ENCODE data around the gene SCFD1.
"Not testable (repeated sequence)": the region's sequence is repeated elsewhere in the genome, so short reads cannot be mapped to it uniquely, and the experiment has no call there.

Gene SCFD1, protein sequence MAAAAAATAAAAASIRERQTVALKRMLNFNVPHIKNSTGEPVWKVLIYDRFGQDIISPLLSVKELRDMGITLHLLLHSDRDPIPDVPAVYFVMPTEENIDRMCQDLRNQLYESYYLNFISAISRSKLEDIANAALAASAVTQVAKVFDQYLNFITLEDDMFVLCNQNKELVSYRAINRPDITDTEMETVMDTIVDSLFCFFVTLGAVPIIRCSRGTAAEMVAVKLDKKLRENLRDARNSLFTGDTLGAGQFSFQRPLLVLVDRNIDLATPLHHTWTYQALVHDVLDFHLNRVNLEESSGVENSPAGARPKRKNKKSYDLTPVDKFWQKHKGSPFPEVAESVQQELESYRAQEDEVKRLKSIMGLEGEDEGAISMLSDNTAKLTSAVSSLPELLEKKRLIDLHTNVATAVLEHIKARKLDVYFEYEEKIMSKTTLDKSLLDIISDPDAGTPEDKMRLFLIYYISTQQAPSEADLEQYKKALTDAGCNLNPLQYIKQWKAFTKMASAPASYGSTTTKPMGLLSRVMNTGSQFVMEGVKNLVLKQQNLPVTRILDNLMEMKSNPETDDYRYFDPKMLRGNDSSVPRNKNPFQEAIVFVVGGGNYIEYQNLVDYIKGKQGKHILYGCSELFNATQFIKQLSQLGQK

DNA sequence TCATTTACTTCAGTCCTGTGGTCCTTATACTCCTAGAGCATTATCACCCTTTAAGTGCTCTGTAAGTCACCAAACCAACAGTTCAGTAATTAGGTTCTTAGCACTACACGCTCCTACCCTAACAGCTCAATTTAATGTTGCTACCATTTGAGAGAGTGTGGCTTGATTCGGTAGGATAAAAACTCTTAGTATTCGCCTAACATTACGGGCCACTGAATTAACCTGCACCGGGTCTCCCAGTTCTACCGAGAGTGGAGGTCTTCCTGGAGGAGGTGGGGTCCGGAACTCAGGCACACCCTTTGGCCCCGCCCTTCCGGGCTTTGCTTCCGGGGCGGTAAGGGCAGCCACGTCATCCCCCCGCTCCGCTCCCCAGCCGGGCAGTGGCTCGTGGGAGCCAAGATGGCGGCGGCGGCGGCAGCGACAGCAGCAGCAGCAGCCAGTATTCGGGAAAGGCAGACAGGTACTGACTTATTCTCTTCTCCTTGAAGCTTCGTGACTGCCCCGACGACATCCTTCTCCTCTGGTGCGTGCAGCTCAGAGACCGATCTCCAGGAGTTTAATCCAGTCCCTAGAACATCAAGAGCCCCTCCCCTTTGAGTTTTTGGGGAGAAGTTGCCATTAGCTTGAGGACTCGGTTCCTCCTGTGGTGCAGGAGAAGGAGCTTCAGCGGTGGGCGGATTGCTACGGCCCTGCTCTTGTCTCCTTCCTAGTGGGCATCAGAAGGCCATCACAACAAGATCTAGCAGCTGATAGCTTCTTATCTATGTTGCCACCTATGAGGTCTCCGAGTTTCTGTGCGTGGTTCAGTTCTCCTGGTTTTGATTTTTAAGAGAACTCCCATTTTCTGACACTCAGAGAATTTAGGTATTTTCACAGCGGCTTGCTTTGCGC lies at the start of gene SCFD1:
TSS of gene SCFD1 (plus strand) at position 380 of the 891 bp plus-strand sequence. CDS start at position 400, 20 bp downstream.
- peak; percentile 86 for DNase-seq

DNA sequence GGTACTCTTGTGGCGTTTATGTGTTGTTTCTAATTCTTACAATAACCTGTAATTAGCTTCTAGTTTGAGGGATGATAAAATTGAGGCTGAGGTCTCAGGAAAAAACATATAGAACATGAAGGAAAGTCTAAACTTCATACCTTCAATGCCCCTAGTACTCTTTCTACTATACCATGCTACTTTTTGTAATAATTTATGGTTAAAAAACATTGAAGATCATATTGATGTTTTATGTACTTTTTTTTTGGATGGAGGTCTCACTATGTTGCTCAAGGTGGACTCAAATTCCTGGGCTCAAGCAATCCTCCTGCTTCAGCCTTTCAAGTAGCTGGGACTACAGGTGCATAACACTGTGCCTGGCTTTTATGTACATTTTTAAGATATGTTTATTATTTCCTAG lies 49.3 kb upstream of the SCFD1 start:
- no peak for DNase-seq

DNA sequence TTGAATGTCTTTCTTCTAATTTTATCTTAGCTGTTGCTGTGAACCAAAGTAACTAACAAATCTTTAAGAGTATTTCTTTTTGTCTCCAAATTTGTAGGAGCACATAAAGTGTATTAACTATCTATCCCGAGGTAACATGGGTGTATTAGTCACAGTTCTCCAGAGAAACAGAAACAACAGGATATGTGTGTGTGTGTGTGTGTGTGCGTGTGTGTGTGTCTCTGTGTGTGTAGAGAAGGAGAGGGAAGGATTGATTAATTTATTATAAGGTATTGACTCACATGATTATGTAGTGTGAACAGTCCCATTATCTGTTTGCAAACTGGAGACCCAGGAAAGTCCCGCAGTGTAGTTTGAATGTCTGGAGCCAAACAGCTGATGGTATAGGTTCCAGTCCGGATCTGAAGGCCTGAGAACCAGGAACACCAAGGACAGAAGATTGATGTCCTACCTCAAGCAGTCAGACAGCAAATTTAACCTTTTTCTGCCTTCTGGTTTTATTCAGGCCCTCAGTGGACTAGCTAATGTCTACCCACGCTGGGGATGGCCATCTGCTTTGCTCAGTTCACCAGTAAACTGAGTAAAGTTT lies 48.8 kb upstream of the SCFD1 start:
- no peak for DNase-seq

DNA sequence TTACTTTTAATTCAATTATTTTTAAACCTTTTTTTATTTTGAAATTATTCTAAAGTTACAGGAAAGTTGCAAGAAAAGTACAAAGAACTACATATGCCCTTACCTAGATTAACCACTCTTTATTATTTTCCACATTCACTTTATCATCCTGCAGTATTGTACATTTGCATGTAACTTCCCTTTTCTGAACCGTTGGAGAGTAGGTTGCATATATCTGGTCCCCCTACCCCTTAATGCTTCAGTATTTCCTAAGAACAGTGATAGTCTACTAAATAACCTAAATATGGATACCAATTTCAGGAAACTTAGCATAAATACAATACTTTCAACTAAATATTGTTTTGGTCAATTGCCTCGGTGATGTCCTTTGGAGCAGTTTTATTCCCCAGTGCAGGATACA lies 48.2 kb upstream of the SCFD1 start:
- DNase-seq, result no peak

DNA sequence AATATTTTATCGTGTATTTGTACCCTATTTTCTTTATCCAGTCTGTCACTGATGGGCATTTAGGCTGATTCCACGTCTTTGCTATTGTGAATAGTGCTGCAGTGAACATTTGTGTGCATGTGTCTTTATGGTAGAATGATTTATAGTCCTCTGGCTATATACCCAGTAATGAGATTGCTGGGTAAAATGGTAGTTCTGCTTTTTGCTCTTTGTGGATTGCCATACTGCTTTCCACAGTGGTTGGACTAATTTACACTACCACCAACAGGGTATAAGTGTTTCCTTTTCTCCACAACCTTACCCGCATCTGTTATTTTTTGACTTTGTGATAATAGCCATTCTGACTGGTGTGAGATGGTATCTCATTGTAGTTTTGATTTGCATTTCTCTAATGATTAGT lies 47.3 kb upstream of the SCFD1 start:
- DNase-seq, result not testable (repeated sequence)

DNA sequence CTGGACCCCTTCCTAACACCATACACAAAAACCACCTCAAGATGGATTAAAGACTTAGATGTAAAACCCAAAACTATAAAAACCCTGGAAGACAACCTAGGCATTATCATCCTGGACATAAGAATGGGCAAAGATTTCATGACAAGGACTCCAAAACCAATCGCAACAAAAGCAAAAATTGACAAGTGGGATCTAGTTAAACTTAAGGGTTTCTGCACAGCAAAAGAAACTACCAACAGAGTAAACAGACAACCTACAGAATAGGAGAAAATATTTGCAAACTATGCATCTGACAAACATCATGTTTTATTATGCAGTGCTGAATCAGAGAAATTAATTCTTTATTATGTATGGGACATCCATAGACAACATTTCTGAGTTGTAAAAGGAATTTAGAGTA lies 45.8 kb upstream of the SCFD1 start:
- DNase-seq, result not testable (repeated sequence)

DNA sequence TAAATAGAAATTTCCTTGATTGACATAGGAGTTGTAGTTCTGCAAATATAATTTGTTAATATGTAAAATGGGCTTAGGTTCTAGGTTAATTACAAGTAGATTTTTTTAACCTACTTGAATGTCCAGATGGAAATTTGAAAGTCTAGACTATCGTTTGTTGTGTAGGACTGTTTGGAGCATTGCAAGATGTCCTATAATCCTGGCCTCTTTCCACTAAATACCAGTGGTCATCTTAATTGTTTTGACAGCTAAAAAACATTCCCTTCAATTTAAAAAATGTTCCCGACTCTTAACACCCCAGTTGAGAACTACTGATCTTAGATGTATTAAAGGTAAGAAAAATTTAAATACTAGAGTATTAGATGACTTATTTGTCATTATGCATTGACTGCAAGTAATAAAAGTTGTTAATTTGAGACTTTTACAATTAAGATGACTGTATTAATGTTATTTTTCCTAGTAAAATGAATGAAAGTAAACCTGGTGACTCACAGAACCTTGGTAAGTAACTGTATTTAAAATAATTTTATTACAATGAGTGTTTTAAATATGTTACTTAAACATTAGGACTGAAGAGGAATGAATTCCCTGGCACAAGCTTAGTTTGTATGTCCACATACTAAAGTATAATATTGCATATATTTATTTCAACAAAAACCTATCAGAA lies 41.4 kb upstream of the SCFD1 start:
- no peak for DNase-seq

DNA sequence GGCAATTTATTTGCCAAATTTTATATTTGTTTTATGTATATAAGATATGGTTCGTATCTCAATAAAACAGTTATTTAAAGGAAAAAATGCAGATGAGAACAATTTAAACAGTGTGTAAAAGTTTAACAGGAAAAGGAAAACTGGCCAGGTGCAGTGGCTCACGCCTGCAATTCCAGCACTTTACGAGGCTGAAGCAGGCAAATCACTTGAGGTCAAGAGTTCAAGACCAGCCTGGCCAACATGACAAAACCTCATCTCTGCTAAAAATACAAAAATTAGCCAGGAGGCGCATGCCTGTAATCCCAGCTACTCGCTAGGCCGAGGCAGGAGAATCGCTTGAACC lies 40.9 kb upstream of the SCFD1 start:
- DNase-seq, result no peak

DNA sequence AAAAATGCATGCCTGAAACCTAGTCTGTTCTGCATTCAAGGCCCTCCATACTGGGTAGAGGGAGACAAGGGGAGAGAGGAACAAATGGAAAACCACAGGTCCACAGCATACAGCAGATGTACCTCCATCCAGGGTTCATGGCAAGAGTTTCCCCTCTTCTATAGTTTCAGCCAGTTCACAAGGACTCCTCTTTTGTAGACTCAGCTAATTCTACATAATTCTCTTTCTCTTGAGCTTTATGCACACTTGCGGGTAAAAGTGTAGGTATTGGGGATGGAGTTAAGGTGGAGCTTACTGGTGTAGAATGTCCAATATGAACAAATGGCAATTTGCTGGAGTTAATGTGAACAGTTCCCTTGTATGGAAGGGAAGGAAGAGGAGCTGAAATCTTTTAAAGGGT lies 39.7 kb upstream of the SCFD1 start:
- DNase-seq, result no peak

DNA sequence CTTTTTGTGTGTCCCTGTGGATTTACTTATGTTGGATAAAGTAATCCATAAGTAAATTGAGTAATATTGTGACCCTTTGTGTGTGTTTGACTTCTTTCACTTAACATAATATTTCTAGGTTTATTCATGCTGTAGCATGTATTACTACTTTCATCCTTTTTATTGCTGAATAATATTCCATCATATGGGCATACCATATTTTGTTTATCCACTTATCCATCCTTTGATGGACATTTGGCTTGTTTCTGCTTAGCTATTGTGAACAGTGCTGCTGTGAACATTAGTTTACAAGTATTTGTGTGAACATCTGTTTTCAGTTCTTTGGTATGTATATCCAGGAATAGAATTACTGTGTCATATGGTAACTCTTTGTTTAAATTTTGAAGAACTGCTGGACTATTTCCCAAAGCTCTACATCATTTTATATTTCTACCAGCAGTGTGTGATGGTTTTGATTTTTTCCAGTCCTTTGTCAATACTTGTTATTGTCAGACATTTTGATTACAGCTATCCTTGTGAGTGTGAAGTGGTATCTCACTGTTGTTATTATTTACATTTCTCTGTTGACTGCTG lies 38.0 kb upstream of the SCFD1 start:
- DNase-seq, result no peak

DNA sequence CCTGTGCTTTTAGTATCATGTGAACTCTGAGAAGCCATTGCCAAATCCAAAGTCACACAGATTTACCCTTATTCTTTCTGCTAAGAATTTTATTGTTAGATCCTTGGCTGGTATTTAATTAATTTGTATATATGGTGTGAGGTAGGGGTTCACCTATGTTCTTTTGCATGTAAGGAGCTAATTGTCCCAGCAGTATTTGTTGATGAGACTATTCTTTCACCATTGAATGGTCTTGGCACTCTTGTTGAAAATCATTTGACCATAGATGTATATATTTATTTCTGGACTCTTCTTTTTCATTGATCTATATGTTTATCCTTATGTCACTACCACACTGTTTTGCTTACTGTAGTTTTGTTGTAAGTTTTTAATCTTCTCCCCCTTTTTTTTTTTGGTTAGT lies 36.9 kb upstream of the SCFD1 start:
- no peak for DNase-seq

DNA sequence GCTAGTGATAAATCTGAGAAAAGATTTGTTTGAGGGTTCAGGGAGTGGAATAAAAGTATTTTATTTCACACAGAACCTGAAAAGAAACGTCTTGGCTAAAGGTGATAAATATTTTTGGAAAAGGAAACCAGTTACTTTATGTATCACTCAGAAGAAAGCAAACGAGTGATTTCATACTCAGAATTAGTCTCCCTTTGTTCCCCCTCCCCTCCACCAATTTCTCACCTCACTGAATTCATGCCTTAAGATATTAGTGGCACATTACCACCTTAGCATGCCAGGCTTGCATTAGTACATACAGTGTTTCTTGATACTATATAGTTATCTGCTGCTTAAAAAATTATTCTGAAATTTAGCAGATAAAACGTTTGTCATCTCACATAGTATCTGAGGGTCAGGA lies 35.0 kb upstream of the SCFD1 start:
- no peak for DNase-seq

DNA sequence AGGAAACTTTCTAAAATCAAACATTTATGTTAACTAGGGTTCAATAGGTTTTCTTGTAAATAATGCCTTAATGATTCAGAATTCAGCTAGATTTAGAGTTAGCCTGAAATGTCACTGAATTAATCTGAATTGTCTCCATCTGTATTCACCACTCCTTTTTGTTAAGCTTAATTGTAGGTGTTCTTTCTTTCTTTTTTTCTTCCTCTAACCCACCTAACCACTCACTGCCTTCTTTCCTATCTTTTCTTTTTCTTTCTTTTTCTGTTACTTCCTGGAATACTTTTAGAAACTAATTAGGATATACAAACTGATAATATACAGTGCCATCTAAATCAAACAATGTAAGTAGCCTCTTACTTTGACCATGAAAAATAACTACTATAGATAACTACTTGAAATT lies 33.2 kb upstream of the SCFD1 start:
- no peak for DNase-seq

DNA sequence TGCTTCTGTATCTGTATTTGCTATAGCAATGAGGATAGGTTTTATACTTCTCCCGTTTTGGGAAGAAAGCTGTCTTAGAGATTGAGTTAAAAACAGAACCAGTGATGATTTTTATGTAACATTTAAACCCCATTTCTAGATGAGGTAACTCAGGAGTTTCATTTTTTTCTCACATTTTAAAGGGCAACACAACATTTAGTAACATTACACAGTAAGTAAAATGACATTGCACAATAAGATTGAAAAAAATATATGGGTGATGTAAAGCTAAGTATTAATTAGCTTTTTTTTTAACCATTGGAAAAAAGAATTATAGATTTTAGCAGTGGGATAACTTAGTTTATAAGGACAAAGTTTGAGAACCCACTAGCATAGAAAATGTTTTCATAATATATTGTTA lies 25.2 kb upstream of the SCFD1 start:
- DNase-seq, result no peak

DNA sequence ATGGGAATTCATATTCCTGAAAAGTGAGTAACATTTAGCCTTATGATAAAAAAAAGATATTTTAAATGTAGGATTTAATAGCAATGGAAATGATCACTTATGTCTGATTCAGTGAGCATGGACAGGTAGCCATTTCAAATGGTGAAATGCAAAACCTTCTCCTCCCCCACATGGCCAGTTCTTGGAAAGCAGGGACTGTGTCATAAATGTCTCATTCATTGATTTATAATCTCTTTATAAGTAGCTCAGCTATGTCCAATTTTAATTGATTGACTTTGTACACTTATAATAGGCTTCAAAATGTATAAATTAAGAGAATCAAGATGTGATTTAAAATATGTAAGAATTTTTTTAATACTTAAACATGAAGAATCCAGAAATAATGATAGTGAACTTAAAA lies 24.6 kb upstream of the SCFD1 start:
- no peak for DNase-seq

DNA sequence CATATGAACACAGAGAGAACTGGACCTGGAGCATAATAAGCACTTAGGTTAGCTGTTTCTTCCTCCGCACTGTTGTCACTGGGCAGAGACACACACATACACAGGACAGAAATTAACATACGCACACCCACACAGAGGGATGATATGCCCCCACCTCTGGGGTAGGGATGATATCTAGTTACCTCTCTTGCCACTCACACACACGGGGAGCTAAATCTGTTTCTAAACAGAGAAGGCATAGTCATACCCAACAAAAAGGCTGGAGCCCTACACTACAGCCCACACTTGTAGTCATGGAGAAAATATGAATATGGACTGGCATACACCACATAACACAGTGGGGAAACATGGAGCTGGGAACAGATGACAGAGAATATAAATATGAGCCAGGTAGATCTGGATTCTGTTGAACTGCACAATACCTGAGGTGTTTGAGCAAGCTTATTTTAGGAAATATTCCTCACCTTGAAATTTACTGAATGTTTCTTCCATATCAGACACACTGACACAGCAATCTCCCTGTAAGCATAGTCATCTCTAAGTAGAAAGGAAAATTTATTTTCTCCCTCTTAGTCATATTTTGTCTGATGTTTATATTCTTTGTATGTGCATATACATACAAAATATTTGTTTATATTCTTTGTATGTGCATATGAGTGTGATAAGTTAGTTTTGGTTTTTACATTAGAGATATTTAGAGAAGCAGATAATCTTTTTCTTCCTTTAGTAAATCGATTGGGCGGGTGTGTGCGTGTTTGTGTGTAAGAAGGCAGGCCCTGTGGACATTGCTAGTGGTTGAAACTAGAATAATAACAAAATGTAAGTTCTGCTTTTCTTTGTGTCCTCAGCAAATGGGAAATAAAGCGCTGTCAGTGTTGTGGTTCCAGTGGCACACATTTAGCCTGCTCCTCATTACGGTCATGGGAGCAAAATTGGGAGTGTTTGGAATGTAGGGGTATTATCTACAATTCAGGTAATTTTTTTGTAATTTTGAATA lies 20.9 kb upstream of the SCFD1 start:
- DNase-seq, result no peak

DNA sequence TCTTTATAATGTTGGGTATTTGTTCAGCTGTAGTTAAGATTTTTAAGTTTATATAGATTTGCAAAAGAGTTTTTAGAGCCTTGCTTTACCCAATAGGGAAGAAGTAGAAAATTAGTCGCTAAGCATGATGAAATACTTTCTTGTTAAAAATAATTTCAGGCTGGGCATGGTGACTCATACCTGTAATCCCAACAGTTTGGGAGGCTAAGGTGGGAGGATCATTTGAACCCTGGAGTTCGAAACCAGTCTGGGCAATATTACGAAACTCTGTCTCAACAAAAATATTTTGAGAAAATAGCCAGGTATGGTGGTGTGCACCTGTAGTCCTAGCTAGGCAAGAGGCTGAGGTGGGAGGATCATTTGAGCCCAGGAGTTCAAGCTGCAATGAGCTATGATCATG lies 18.7 kb upstream of the SCFD1 start:
- no peak for DNase-seq

DNA sequence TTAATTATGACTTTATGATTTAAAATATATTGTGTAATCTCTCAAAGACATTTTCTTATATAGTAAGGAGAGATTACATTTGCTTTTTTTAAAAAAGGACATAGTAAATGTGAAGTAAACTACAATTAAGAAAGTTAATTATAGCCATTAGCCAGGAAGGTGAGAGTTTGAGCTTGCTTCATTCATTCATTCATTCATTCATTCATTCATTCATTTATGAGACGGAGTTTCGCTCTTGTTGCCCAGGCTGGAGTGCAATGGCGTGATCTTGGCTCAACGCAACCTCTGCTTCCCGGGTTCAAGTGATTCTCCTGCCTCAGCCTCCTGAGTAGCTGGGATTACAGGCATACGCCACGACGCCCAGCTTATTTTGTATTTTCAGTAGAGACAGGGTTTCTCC lies 17.4 kb upstream of the SCFD1 start:
- not testable (repeated sequence) for DNase-seq

DNA sequence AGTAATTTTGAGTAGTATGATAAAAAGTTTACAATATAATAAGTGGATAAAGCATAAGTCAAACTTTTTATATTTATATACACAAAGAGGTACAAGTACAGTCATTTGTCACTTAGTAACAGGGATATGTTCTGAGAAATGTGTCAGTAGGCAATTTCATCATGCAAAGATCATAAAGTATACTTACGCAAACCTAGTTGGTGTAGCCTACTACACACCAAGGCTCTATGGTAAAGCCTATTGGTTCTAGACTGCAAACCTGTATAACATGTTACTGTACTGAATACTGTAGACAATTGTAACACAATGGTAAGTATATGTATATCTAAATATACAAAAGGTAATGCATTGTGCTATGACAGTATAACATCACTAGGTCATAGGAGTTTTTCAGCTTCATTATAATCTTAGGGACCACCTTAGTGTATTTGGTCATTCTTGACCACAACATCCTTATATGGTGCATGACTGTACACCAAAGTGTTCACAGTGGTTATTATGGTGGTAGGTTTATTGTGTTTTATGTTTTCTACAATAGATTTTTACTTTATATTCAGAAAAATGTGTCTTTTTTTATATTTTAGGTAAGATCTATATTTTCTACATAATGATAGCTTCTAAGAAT lies 14.9 kb upstream of the SCFD1 start:
- no peak for DNase-seq

DNA sequence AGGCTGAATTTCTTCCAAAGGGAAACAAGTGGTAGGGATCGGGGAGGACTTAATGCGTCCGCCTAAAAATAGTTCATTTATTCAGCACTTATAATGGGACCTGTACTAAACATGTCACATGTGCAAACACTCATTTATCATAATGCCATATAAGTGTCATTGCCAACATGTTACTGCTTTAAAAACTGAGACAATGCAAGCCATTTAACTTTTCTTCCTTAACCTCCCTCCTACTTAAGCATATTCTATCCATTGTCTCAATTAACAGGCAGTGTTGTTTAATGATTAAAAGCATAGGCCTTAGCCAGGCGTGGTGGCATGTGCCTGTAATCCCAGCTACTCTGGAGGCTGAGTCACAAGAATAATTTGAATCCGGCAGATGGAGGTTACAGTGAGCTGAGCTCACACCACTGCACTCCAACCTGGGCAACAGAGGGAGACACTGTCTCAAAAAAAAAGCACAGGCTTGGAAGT lies 13.5 kb upstream of the SCFD1 start:
- DNase-seq, result peak; percentile 25

All from amniotic stem cell (primary cell).